ENCODE results near the gene FANCM.

FANCM gene

GRCh38 chr14:45125754-45126153, 10.0 kb upstream of the FANCM start:
- no peak overlapping the region for H3K4me3 ChIP-seq (ENCODE audit: low read depth, low read length)
- TF ChIP-seq CTCF (IDR thresholded peaks at IDR 0.05; ENCODE audit: control insufficient read depth, extremely low read depth, insufficient read depth): no peak
- no peak for DNase-seq (ENCODE audit: low read depth)

GRCh38 chr14:45128963-45129629, 6.6 kb upstream of the FANCM start:
- TF ChIP-seq CTCF (IDR thresholded peaks at IDR 0.05; ENCODE audit: control insufficient read depth, extremely low read depth, insufficient read depth): no peak
- H3K4me3 ChIP-seq (ENCODE audit: low read depth, low read length): no peak overlapping the region
- no peak for DNase-seq (ENCODE audit: low read depth)

- no peak for TF ChIP-seq CTCF (IDR thresholded peaks at IDR 0.05; ENCODE audit: control insufficient read depth, extremely low read depth, insufficient read depth)
- peak overlapping the region; percentile 63 for H3K4me3 ChIP-seq (ENCODE audit: low read depth, low read length)
- no peak for DNase-seq (ENCODE audit: low read depth)
These were observed 2.1 kb upstream of the FANCM start for GRCh38 chr14:45133683-45134050.

GRCh38 chr14:45134051-45134958, 1.4 kb upstream of the FANCM start, which contains the start of gene FKBP3:
Gene FKBP3 (minus strand): TSS chr14:45134481. CDS start chr14:45134456, 25 bp downstream.
- peak within 1 kb of the TSS; percentile 63 for H3K4me3 ChIP-seq (ENCODE audit: low read depth, low read length)
- TF ChIP-seq CTCF (IDR thresholded peaks at IDR 0.05; ENCODE audit: control insufficient read depth, extremely low read depth, insufficient read depth): peak; percentile 52
- peak; percentile 99 for DNase-seq (ENCODE audit: low read depth)

GRCh38 chr14:45135156-45135555, 574 bp upstream of the FANCM start:
- TF ChIP-seq CTCF (IDR thresholded peaks at IDR 0.05; ENCODE audit: control insufficient read depth, extremely low read depth, insufficient read depth): no peak
- no peak for DNase-seq (ENCODE audit: low read depth)
- peak overlapping the region; percentile 63 for H3K4me3 ChIP-seq (ENCODE audit: low read depth, low read length)

- DNase-seq (ENCODE audit: low read depth): no peak
- no peak for TF ChIP-seq CTCF (IDR thresholded peaks at IDR 0.05; ENCODE audit: control insufficient read depth, extremely low read depth, insufficient read depth)
- H3K4me3 ChIP-seq (ENCODE audit: low read depth, low read length): peak overlapping the region; percentile 63
These were observed 669 bp downstream of the FANCM start for GRCh38 chr14:45136399-45136798.
